Measurements from ENCODE around the gene HOXA9. TPM values are rescaled to one million over a fixed set of nuclear protein-coding genes. Genes with fewer than 3 reads are reported as not detected.

The HOXA9 gene
- total RNA-seq, 1 donor from 2014 or later, result 46.5 TPM

DNA sequence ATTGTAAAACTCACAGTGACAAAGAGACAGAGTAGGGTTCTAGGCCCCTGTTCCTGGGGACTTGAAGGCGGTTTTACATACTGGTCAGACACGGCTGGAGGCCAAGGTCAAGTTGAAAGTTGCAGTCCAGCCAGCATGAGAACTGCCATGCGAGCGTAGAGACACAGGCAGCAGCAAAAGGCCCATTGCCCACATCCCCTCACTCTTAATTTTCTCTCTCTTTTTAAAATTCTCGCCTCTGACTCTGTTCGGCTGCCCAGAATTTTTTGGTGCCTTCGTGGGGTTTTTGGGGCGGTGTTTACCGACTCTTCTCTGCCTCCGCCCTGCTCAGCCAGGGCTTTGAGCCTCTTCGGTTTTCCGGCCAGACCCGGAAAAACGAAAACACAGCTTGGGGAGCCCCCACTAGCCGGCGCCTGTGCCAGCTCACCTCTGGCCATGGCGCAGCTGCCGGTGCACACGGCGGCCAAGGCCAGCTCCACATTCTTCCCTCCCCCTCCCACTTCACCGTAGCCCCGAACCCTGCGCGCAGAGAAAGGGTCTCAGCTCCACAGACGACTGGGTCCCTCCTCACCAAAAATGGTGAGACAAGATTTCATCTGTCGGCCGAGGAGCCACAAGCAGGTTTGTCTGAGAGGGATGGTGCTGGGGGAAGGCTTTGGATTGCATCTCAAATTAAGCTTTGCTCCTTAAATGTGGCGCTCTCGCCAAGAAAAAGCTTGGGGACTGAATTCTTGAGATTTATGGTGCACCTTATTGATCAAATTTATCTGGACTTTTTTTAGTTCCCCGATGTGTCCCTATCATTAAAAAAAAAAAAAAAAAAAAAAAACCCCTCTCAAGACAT, 36.9 kb upstream of the HOXA9 start:
- Histone ChIP-seq H3K36me3 (ENCODE audit: control insufficient read depth, insufficient read depth, low read length) (no peaks in the 10 kb centered on the region), H3K27me3 (ENCODE audit: control insufficient read depth, insufficient read depth, low read length) (peaks cover 87% of the 10 kb centered on the region), H3K4me3 (ENCODE audit: low read depth, low read length) (no peak overlapping the region)
- no peak for DNase-seq (ENCODE audit: low read depth)
- TF ChIP-seq, protein P1, sequence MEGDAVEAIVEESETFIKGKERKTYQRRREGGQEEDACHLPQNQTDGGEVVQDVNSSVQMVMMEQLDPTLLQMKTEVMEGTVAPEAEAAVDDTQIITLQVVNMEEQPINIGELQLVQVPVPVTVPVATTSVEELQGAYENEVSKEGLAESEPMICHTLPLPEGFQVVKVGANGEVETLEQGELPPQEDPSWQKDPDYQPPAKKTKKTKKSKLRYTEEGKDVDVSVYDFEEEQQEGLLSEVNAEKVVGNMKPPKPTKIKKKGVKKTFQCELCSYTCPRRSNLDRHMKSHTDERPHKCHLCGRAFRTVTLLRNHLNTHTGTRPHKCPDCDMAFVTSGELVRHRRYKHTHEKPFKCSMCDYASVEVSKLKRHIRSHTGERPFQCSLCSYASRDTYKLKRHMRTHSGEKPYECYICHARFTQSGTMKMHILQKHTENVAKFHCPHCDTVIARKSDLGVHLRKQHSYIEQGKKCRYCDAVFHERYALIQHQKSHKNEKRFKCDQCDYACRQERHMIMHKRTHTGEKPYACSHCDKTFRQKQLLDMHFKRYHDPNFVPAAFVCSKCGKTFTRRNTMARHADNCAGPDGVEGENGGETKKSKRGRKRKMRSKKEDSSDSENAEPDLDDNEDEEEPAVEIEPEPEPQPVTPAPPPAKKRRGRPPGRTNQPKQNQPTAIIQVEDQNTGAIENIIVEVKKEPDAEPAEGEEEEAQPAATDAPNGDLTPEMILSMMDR (IDR thresholded peaks at IDR 0.05; ENCODE audit: insufficient read depth, low read length, poor library complexity, severe bottlenecking), result no peak

DNA sequence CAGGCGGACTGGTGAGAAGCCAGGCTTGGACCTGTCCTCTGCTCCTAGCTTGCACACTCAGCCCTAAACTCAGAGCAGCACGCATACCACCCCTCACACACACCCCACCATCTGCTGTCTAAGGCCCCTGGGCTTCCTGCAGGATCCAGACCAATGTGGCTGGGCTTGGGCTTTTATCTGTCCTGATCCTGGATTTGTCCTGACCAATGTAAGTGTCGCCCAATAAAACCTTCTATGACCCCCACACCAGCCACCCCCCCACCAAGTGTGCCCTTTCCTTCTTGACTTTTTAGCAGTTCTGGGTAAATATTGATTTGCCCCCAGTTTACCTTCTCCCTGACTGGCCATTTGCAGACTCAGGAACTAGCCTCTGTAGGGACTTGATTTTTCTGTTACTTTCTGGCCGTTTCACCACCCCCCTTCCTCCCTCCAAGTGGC, 36.3 kb upstream of the HOXA9 start:
- DNase-seq (ENCODE audit: low read depth), result no peak
- peaks cover 87% of the 10 kb centered on the region for H3K27me3 ChIP-seq (ENCODE audit: control insufficient read depth, insufficient read depth, low read length)
- H3K36me3 ChIP-seq (ENCODE audit: control insufficient read depth, insufficient read depth, low read length), result no peaks in the 10 kb centered on the region
- TF ChIP-seq, protein P1 (IDR thresholded peaks at IDR 0.05; ENCODE audit: insufficient read depth, low read length, poor library complexity, severe bottlenecking), result no peak
- H3K4me3 ChIP-seq (ENCODE audit: low read depth, low read length), result no peak overlapping the region

GRCh38 chr7:27200761-27201579, 35.6 kb upstream of the HOXA9 start:
- no peaks in the 10 kb centered on the region for H3K36me3 ChIP-seq (ENCODE audit: control insufficient read depth, insufficient read depth, low read length)
- H3K4me3 ChIP-seq (ENCODE audit: low read depth, low read length), result no peak overlapping the region
- TF ChIP-seq, protein P1 (IDR thresholded peaks at IDR 0.05; ENCODE audit: insufficient read depth, low read length, poor library complexity, severe bottlenecking), result no peak
- H3K27me3 ChIP-seq (ENCODE audit: control insufficient read depth, insufficient read depth, low read length), result peaks cover 82% of the 10 kb centered on the region
- DNase-seq (ENCODE audit: low read depth), result no peak

- Histone ChIP-seq H3K36me3 (ENCODE audit: control insufficient read depth, insufficient read depth, low read length) (no peaks in the 10 kb centered on the region), H3K4me3 (ENCODE audit: low read depth, low read length) (peak within 1 kb of the TSS; percentile 20), H3K27me3 (ENCODE audit: control insufficient read depth, insufficient read depth, low read length) (peaks cover 75% of the 10 kb centered on the region)
- TF ChIP-seq, protein P1 (IDR thresholded peaks at IDR 0.05; ENCODE audit: insufficient read depth, low read length, poor library complexity, severe bottlenecking), result no peak
- DNase-seq (ENCODE audit: low read depth), result no peak
Observed at GRCh38 chr7:27199849-27200760, 34.8 kb upstream of the HOXA9 start, which contains the start of gene HOXA13. Gene HOXA13 (minus strand): TSS chr7:27200091. CDS start chr7:27200077, 14 bp downstream.

Data from kidney epithelial cell (primary cell).